ENCODE measurements around the gene PEAK3. TPM values are rescaled to one million over a fixed set of nuclear protein-coding genes. Genes with fewer than 3 reads are reported as not detected.

Gene PEAK3
- polyA plus RNA-seq, 3 donors: 0.04 to 0.08 (median 0.04) TPM

DNA sequence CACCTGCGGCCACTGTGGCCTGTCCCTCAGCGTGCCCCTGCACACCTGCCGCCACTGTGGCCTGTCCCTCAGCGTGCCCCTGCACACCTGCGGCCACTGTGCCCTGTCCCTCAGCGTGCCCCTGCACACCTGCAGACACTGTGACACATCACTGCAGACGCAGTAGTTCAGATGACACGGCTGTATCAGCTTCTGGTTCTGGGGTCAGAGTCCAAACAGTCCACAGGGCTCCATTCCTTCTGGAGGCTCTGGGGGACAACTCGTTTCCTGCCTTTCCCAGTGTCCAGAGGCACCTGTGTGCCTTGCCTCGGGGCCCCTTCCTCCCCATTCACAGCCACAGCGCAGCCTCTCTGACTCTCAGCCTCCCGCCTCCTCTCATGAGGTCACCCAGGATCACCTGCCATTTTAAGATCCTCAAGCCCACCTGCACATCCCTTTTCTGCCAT is 39.9 kb downstream of the PEAK3 start:
- DNase-seq (ENCODE audit: low read depth in 3 of 3, low spot score in 2 of 3): no peak

DNA sequence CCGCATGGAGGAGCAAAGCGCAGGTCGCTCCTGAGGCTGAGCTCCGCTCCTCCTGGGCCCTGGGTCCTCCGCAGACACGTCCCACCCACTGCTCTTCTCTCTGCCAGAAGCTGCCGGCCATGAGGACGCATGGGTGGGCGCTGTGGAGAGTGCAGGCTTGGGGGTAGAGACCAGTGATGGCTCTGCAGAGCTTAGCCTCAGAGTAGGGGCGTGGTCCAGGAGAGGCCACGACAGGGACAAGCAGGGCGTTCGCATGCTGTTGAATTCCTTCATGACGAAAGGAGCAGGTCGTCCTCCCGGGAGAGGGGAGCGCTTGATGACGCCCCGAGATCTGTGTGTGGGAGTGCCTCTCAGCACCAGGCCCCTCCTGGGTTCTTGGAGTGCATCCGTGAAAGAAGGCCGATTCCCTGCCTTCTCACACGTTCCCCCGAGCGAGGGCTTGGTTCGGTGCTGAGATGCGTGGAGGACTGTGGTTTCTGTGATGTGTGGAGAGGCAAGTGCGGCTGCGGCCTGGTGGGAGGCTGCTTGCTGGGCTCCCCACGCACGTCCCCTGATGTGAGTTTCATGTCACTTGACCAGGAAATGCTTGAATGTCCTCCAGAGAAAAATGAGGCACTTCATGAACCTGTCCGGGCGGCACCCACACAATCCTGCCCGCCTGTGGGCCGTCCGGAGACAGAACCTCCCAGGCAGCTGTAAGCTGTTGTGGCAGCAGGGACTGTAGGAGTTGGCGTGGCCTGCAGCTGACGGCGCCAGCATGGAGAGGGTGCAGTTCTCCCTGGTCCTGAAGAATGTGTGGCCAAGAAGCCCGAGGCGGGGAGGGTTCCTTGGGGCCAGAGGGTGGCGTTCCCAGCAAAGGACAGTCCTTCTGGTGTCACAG is 40.9 kb downstream of the PEAK3 start:
- DNase-seq (ENCODE audit: low read depth in 3 of 3, low spot score in 2 of 3): no peak

DNA sequence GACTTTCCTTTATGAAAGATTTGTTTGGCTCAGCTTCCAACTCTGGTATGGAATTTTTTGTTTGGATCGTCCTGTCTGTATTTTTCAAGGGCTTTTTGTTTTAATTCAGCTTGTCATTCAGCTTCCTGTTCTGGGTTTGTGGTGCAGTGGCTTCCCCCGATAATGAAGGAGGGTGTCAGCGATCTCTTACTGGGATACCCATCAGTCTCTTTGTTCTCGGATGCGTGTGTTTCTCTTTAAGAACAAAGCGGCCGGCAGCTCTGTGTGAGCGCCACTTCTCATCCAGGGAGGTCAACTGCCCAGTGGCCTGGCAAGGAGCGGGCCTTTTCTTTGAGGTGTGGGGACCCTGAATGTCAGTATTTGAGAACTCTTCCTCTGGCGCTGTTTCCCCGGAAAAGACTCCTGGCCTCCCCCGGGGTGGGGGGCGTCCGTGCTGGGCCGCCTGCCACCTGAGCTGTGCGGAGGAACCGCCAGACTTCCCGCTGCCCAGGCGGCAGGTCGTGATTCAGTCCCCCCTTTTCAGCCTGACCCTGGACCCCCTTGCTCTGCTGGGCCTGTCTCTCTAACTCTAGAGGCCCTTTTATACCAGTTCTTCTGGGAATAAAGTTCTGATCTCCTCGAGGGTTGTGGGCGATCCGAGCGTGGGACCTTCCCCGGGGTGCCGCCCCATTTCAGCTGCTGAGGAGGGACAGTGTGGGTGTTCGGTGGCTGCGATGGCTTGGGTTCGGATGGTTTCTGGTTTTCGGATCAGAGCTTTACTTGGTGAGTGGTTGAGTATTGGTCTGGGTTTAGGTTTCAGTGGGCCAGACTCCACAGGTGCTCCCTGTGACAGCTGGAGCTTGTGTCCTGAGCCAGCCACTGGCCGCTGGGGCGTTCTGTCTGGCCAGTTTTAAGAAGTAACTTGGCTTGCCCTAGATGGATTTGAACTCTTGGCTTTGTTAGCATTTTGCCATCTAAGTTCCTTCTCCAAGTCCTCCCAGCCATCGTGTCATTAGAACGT is 41.9 kb downstream of the PEAK3 start:
- DNase-seq (ENCODE audit: low read depth in 3 of 3, low spot score in 2 of 3): no peak

DNA sequence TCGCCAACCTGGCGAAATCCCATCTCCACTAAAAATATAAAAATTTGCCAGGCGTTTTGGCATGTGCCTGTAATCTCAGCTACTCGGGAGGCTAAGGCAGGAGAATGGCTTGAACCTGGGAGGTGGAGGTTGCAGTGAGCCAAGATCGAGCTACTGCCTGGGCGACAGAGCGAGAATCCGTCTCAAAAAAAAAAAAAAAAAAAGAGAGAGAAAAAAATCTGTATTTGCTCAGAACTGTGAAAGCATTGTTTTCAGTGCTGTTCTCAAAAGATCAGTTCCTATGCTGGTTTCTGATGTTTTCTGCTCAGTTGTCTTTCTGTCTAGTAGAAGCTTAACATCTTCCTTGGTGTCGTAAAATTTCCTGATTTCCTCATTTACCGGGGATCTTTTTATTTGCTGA is 42.8 kb downstream of the PEAK3 start:
- no peak for DNase-seq (ENCODE audit: low read depth in 3 of 3, low spot score in 2 of 3)

DNA sequence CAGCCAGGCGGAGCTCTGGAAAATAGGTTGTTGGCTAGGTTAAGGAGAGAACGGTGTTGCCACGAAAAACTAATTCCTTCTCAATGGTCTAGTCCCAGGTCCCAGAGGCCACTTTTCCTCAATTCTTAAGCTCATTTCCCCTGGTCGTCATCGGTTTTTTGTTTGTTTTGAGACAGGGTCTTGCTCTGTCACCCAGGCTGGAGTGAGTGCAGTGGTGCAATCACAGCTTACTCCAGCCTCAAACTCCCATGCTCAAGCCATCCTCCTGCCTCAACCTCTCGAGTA is 44.2 kb downstream of the PEAK3 start:
- no peak for DNase-seq (ENCODE audit: low read depth in 3 of 3, low spot score in 2 of 3)

DNA sequence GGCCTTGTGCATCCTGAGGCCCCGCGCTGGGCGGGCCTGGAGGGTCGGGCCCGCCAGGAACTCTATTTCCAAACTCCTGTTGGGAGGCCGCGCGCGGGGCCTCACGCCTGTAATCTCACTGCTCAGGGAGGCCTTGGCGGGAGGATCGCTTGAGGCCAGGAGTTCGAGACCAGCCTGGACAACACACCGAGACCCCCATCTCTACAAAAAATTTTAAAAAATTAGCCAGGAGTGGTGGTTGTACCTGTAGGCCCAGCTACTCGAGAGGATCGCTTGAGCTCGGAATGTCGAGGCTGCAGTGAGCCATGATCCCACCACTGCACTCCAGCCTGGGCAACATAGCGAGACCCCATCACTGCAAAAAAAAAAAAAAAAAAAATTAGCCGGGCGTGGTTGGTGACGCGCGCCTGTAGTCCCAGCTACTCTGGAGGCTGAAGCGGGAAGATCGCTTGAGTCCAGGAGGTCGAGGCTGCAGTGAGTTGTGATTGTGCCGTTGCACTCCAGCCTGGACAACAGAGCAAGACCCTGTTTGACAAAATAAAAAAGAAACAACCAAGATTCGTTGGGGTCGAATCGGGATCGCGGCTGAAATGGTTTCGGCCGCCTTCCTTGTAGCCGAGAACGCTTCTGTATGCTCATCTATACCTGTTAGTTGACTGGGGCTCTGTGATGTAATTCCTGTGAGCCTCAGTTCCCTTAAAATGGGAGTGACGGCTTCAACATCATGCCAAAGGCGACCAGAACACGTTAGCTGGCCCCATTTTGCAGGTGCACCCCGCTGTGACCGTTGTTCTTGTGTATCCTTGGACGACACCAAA is 44.7 kb downstream of the PEAK3 start:
- DNase-seq (ENCODE audit: low read depth in 3 of 3, low spot score in 2 of 3): no peak

DNA sequence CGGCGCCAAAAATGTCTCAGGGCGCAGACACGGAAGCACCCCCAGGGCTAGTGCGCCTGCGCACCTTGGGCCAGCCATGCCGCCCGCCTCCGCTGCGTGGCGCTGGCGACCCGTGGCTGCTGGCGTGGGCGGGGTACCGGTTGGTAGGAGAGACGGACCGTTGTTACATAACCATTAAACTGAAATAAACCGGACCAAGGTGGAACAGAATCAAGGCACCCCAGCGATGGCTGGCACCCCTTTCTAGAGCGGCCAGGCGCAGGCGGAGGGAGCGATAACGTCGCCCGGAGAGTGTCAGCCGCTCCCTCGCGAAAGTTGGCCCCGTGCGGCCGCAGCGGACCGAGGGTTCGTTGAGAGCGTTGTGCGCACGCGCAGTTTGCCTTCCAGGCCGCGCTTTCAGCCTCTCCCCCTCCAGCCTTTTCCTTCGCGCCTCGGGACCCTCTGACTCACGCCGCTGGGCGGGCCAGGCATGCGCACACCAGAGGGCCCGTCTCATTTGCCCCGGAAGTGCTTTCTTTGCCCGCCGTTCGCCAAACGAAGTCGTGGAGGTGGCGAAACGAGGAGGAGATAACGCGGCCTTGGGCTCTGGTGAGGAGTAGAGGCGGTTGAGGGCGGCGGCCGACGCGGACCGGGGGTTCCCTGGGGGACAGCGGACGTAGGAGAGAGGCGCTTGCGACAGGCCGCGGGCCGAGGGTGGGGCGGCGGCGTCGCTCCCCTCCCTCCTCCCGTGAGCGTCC is 45.5 kb downstream of the PEAK3 start, which contains the start of the genes PLEKHJ1 and SF3A2:
PLEKHJ1 (minus strand) TSS at position 16 of the 737 bp plus-strand sequence. CDS start 81 bp downstream, outside the sequence.
SF3A2 (plus strand) TSS at position 511 of the 737 bp plus-strand sequence. CDS start 6,595 bp downstream, outside the sequence.
- DNase-seq (ENCODE audit: low read depth in 3 of 3, low spot score in 2 of 3): peak; percentile 93 to 96 (median 94)

DNA sequence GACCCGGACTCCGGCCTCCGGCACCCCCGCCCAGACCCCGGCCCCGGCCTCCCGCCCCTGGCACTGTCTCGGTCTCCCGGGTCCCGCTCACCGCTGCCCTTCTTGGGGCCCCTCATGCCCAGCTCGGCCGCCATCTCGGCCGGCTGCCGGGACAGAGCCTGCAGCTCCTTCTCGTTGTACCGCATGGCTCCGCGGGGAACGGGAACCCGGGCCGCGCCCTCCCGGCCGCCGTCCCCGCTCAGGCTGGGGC is 46.0 kb downstream of the PEAK3 start:
- DNase-seq (ENCODE audit: low read depth in 3 of 3, low spot score in 2 of 3): no peak

DNA sequence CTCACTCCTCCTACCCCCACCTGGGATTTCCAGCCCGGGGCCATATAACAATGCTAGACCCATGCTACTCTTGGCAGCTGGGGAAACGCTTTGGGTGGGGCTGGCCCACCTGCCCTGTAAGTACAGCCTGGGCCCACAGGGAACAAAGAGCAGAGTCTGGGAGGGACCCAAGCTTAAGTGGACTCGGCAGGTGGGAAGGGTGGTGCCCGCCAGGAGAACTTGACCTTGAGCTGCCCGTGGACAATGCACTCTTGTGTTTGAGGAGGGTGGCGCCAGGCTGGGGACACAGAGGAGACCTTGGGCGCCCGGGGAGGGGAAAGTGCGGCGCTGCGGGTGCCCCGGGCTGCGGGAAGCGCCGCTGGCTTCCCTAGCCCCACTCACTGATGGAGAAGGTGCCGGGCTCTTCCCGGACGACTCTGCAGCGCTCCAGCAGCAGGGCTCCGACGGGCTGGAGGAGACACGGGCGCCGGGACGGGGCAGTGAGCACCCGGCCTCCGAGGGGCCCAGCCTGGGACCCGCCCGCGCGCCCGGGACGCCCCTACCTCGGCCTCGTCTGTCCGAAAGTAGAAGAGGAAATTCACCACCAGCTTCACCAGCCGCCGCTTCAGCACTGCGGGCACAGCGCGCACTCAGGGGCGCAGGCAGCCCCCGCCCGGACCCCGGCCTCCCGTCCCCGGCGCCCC is 46.5 kb downstream of the PEAK3 start:
- DNase-seq (ENCODE audit: low read depth in 3 of 3, low spot score in 2 of 3): no peak

DNA sequence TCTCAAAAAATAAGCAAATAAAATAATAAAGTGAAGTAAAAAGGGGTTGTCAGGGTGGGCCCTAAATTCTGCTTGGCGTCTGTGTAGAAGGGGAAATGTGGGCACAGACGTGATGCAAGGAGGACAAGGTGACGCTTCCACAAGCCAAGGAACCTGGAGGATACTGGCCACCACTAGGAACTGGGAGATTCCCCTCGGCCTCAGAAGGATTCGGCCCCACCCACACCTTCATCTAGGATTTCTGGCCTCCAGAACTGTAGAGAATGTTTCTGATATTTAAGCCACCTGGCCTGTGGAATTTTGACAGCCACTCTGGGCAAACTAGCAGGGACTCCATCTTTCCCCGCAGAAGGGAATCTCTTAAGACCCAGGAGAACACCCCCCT is 47.0 kb downstream of the PEAK3 start:
- no peak for DNase-seq (ENCODE audit: low read depth in 3 of 3, low spot score in 2 of 3)

DNA sequence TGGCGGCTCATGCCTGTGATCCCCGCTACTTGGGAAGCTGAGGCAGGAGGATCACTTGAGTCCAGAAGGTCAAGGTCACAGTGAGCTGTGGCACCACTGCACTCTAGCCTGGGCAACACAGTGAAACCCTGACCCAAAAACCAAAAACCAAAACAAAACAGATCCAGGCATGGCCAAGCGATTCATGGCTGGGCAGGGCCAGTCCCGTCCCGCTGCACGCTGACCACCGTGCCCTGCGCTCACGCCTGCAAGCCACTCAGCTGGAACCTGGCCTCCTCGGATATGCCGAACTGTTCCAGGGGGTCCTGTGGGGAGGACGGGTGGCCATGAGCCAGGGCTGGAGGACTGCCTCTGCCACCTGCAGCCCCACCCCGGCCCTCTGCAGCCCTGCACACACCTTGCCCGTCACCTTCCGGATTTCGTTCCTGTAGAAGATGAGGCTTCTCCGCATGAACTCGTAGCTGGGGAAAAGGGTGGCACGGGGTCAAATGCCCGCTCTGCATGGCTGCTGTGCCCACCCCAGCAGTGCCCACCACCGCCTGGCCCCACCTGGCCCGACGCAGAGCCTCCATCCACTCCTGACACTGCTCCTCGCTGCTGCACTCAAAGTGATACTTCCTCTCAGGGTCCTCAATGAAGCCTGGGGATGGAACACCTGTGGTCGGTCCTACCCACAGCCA is 48.2 kb downstream of the PEAK3 start:
- DNase-seq (ENCODE audit: low read depth in 3 of 3, low spot score in 2 of 3): no peak

DNA sequence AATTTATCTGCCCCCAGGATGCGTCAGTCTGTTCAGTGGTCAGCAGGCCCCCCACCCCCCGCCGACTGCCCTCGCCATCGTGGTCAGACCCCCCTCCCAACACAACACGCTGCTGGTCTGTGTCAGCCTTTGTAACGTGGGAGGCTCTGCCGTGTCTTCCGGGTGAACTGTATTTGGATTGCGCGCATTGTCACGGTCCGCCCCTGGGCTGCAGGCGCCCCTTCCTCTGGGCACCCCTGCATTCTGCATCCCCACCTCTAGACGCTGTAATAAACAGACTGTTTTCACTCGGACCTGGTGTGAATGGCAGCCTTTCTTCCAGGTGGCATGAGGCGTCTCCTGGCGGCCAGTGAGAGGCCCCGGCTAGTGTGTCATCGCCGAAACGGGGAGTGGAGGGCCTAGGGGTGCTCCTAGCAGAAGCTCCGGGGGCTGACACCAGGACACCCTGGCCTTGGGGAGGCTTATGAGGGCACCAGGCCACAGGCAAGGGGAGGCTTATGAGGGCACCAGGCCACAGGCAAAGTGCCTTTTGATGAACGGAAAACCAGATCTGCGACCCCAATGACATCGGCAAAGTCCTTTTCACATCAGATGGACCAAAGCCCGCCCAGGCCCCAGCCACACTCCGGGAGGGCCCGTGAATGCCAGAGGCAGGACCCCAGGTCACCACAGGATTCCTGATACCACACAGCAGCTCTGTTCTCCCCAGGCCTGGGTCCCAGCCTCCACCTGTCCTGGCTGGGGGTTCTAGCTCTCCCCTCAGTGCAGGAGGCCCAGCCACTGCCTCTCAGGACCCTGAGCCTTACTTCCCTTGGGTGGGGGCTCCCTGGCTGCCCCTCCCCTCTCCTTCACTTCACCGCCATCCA is 49.5 kb downstream of the PEAK3 start:
- no peak for DNase-seq (ENCODE audit: low read depth in 3 of 3, low spot score in 2 of 3)

DNA sequence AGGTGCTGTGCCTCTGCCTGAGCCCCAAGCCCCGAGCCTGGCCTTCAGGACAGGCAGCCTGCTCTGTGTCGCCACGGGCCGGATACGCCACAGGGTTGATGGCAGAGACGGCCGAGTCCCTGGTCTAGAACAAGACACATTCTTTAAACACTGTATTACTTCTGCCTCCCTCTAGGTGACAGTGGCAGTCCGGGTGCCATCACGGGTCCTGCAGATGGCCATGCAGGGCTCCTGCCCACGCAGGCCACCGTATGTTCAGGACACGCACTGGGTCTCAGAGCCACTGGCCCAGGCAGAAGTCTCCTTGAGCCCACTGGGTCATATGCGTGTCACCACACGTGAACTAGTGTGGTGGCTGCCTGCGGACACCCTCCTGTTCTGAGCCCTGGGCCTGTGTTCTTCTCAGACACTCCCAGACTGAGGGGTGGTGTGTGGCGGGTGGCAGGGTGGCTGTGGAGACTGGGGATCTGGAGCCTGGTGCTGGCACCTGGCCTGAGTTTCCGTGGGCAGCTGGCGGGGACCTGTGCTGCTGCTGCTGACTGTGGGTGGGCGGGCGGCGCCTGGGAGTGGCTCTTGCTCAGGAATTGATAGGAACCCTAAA is 50.3 kb downstream of the PEAK3 start:
- DNase-seq (ENCODE audit: low read depth in 3 of 3, low spot score in 2 of 3): no peak

DNA sequence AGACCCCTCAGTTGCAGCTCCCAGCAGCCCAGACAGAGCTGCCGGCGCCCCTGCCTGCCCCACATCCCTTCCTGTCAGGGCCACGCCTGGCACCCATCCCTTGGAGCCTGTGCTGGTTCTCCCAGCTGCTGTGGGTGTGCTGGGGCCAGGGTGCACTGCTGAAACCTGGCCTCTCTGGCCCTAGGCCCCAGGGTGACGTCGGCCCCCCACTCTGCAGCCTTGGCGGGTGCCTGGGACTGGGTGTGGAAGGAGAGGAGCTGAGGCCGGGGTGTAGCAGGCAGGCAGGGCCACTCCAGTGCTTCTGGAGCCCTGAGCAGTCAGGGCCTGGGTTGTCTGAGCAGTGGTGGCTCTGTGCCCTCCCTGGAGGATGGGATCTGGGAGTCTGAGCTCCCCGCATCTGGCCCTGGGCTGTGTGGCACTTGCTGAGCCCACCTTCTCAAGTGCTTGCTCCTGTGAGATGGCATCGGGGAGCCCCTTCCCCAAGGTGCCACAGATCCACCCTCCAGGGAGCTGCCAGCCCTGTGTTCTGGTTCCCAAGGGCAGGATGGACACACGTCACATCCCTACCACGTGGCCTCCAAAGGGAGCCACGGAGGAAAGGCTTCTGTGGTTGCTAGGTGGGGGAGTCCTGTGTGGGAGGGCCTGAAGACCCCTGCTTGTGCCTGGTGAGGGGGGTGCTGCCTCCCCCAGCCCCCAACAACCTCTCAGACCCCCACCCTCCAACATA is 51.0 kb downstream of the PEAK3 start:
- no peak for DNase-seq (ENCODE audit: low read depth in 3 of 3, low spot score in 2 of 3)

DNA sequence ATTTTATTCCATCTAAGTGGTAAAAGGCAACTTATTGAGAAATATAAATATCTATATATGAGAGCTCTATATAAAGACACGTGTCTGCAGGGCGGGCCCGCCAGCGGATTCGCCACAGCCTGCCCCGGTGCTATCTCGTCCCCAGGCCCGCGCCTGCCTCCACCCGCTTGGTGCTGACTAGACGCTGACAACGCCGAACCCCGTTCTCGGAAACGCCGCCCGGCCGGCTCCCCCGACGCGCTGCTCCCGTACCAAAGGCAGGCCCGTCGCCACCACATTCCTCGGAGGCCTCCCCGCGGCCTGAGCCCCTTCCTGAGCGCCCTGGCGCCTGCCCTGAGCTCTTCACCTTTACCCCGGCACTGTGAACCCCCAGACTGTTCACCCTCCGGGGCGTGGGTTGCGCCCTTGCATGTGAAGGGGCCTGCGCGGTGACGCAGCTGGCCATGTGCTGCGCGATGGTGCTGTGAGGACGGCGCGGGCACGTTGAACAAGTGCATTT is 51.9 kb downstream of the PEAK3 start:
- DNase-seq (ENCODE audit: low read depth in 3 of 3, low spot score in 2 of 3): no peak

DNA sequence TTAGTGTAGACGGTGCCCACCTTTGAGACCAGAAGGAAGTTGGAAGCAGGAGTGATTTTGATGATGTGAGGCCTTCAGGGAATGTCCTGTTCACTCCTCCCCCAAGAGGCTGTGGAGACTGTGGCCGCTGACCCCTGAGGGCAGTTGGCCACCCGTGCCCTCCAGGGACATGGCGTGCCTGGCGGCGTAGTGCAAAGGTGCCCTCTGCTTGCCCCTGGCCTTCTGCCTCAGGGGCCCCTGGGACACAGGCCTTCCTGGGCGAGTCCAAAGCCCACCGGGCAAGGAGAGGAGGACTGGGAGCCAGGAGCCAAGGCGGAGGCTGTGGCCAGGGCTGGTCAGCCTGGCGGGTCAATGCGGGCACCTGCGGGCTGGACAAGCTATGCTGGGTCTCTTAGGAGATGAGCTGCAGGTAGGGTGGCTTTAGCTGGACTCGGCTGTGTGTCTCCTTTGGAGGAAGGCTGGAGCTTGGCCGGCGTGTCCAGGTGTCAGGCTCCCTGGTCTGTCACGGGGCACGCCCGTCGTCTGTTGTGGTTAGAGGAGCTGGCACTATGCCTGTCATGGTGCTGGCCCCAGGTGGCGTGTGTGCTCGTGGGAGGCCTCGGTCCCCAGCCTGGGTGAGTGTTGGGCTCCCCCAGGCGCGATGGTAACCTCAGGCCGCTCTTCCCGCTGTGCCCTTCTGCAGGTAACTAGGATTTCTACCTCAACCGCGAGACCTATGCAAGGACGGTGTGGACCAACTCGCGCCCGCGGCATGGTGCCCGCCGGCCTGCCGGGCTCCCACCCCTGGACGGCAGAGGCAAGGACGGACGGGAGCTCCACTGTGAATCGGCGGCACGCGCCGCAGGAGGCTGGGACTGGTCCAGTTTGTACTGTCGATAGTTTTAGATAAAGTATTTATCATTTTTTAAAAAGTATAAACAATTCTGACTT is 52.6 kb downstream of the PEAK3 start:
- no peak for DNase-seq (ENCODE audit: low read depth in 3 of 3, low spot score in 2 of 3)

Data from right renal cortex interstitium (tissue), 3 donors.